ES-I3 (cell line): ENCODE results near the gene ZXDC.

Experiments
- H3K36me3 ChIP-seq: 2 replicates; pipeline ENCODE4 v1.6.1; 2013; ENCODE audit warnings: mild to moderate bottlenecking, low read length, control low read depth, moderate library complexity; ENCODE audit not compliant: insufficient read depth
- H3K4me1 ChIP-seq: 2 replicates; pipeline ENCODE4 v1.6.1; 2013; ENCODE audit warnings: mild to moderate bottlenecking, control low read depth, low read length; ENCODE audit not compliant: insufficient read depth
- H3K9ac ChIP-seq: 2 replicates; pipeline ENCODE4 v1.6.1; 2013; ENCODE audit warnings: low read depth, mild to moderate bottlenecking, low read length, moderate library complexity
- H3K9me3 ChIP-seq: 2 replicates; pipeline ENCODE4 v1.6.1; 2013; ENCODE audit warnings: mild to moderate bottlenecking, low read length, moderate library complexity; ENCODE audit not compliant: control insufficient read depth, insufficient read depth

The ZXDC gene

GRCh38 chr3:126477061-126477380 lies 1.3 kb upstream of the ZXDC start:
- H3K9ac ChIP-seq: no peak overlapping the region
- H3K36me3 ChIP-seq: no peaks in the 10 kb centered on the region; the same call in 1 of the 2 replicates
- peaks cover 21% of the 10 kb centered on the region for H3K4me1 ChIP-seq
- H3K9me3 ChIP-seq: no peaks in the 10 kb centered on the region

GRCh38 chr3:126476166-126477060 lies 722 bp upstream of the ZXDC start:
- Histone ChIP-seq H3K36me3 (peaks cover 1% of the 10 kb centered on the region), H3K9ac (peak overlapping the region; percentile 67), H3K9me3 (no peaks in the 10 kb centered on the region), H3K4me1 (peaks cover 21% of the 10 kb centered on the region)

- Histone ChIP-seq H3K9me3 (no peaks in the 10 kb centered on the region), H3K4me1 (peaks cover 21% of the 10 kb centered on the region), H3K9ac (peak overlapping the region; percentile 78), H3K36me3 (peaks cover 15% of the 10 kb centered on the region)
Measured at GRCh38 chr3:126474498-126475412, 936 bp downstream of the ZXDC start.

- Histone ChIP-seq H3K9me3 (no peaks in the 10 kb centered on the region), H3K36me3 (peaks cover 20% of the 10 kb centered on the region), H3K4me1 (peaks cover 21% of the 10 kb centered on the region), H3K9ac (peak overlapping the region; percentile 25; the same call in 1 of the 2 replicates)
Measured at GRCh38 chr3:126473292-126474168, 2.2 kb downstream of the ZXDC start.

DNA sequence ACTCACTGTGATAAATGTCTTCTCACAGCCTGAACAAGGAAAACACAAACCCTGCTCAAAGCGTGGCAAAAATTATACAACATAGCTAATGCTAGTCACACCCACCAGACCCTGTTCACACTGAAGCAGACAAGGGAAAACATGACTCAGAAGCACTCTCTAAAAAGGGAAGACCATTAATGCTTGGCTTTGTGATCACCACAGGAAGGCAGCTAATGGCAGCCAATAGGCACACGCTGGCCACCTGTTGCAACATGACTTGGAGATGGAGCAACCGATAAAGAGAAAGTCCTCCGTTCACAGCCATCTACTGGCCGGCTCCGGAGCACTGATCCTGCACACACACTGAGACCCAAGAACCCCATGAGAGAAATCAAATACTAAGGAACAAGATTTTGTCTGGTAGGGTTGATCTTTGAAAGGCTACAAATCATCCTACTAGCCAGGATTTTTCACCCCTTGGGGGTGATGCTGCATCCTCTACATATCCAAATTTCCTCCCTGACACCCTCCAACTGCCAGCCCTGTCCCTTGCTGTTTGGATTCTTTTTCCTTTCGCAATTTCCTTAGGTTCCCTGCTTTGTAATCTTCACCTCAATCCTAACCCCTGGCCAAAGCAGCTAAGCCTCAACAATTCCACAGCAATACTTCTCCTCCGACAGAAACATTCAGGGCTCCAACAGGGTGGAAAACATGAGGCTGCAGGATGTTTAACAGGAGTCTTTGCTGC lies 3.2 kb downstream of the ZXDC start:
- H3K9me3 ChIP-seq: no peaks in the 10 kb centered on the region
- H3K9ac ChIP-seq: no peak overlapping the region; the same call in 1 of the 2 replicates
- H3K36me3 ChIP-seq: peaks cover 20% of the 10 kb centered on the region
- peaks cover 21% of the 10 kb centered on the region for H3K4me1 ChIP-seq

DNA sequence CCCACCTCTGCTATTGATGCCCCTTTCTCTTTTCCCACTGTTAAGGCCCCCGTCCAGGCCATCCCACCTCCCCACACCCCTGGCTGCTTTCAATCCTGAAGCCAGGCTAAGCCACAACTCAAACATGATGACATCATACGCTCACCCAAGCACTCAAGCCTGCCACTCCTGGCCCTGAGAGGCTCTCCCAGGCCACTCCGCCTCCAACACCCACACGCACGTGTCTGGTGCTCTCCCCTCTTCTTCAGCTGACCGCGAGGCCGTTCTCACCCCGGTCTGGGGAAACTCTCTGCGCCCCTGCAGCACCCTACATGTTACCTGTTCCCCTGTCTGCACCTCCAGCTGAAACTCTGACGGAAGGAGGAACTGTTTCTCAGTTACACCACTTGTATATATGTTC lies 6.2 kb downstream of the ZXDC start:
- Histone ChIP-seq H3K9ac (no peak overlapping the region), H3K9me3 (no peaks in the 10 kb centered on the region), H3K36me3 (peaks cover 28% of the 10 kb centered on the region), H3K4me1 (peaks cover 17% of the 10 kb centered on the region)

DNA sequence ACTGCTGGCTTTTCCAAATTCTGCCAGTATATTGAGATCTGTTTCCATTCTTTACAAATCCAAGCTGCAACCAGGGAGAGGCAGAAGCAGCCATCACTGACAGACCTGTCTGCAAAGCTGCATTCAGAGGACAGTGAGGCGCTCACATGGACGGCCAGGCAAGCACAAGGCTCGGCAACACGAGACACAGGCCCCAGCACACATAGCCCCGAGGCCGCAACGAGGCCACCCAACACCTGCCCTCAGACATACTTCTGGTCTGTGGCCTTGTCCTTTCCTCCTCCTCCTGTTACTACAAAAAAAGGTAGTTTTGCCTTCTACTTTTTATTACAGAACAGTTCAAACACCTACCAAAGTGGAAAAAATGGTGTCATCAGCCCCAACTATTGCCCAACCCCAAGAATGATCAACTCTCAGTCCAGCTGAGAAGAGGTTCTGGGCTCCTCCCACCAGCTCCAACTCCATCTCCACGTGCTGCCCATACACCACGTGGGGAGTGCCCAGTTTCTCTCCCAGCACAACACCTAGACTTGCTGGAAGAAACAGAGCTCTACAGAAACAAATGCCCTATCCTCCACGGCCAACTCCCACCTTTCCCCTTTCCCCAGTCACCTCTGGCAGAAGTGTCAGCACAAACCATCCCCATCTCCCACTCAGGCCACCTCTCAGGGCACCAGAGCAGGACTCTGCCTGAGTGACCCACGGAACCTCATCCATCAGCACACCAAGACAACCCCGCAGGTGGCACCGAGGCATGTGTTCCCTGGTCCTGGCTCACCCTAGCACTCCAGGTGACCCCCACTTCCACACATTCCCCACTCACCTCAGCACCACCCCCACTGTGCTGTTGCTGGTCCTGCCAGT lies 7.4 kb downstream of the ZXDC start:
- no peak overlapping the region for H3K9ac ChIP-seq
- peaks cover 13% of the 10 kb centered on the region for H3K4me1 ChIP-seq
- no peaks in the 10 kb centered on the region for H3K9me3 ChIP-seq
- H3K36me3 ChIP-seq: peaks cover 32% of the 10 kb centered on the region

- peaks cover 6% of the 10 kb centered on the region; the same call in 1 of the 2 replicates for H3K4me1 ChIP-seq
- no peak overlapping the region for H3K9ac ChIP-seq
- no peaks in the 10 kb centered on the region for H3K9me3 ChIP-seq
- peaks cover 32% of the 10 kb centered on the region for H3K36me3 ChIP-seq
Measured at GRCh38 chr3:126467611-126467955, 8.1 kb downstream of the ZXDC start.

- Histone ChIP-seq H3K4me1 (peaks cover 1% of the 10 kb centered on the region; the same call in 1 of the 2 replicates), H3K36me3 (peaks cover 34% of the 10 kb centered on the region)
Measured at GRCh38 chr3:126466886-126467610, 8.6 kb downstream of the ZXDC start.

DNA sequence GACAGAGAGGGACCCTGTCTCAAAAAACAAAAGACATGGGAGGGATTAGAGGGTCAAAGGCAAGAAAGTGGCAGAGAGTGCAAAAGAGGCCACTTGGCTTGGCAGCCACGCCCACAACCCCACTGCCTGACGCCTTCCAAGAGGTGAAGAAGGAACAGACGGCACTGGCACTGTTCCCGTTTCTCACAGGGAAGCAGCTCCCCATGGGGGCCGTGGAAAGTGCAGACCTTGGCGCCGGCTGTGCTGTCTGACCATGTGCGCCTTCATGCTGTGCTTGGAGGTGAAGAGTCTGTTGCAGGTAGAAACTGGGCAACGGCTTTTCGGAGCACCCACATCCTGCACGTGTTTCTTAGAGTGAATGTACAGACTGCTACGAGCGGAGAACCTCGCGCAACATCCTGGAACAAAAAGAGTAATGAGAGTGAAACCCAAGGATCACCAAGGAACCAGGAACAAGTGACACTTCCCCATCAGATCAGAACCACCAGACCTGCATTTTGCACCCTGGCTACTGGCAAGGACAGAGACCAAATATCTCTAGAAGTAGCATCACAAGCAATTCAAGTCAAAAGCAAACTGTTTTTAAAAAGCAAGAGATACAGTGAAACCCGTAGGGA lies 9.7 kb downstream of the ZXDC start:
- no peaks in the 10 kb centered on the region for H3K9me3 ChIP-seq
- H3K4me1 ChIP-seq: no peaks in the 10 kb centered on the region
- H3K36me3 ChIP-seq: peaks cover 31% of the 10 kb centered on the region
- no peak overlapping the region for H3K9ac ChIP-seq

More at GRCh38 chr3:126466886-126467610, 8.6 kb downstream of the ZXDC start:
- H3K9me3 ChIP-seq: no peaks in the 10 kb centered on the region
- H3K9ac ChIP-seq: no peak overlapping the region

- no peaks in the 10 kb centered on the region for H3K4me1 ChIP-seq
- H3K9me3 ChIP-seq: no peaks in the 10 kb centered on the region
- H3K36me3 ChIP-seq: peaks cover 25% of the 10 kb centered on the region
- H3K9ac ChIP-seq: no peak overlapping the region
Measured at GRCh38 chr3:126464997-126465396, 10.7 kb downstream of the ZXDC start.

DNA sequence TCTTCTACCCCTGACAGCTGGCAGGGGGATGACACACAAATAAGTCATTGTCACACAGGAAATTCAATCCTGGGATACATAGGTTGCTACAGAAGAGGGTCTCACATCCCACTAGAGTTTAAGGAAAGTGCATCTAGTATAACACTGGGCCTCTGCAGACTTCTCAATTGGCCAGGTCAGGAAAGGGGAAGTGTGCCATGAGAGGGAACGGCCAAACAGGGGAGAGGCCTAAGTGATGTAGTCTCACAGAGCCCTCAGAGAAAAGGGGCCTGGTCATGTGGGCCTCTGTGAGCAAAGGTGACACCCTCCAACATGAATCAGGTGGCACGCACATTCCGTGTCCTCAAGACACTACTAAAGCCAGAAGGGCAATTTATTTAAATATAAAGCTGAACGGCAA lies 11.2 kb downstream of the ZXDC start:
- Histone ChIP-seq H3K9me3 (no peaks in the 10 kb centered on the region), H3K9ac (no peak overlapping the region)

More for the DNA sequence above, 11.2 kb downstream of the ZXDC start:
- H3K36me3 ChIP-seq: peaks cover 21% of the 10 kb centered on the region
- no peaks in the 10 kb centered on the region for H3K4me1 ChIP-seq
